Measurements from ENCODE around the gene ETV2. TPM values are rescaled to one million over a fixed set of nuclear protein-coding genes. Genes with fewer than 3 reads are reported as not detected.

The ETV2 gene
- polyA plus RNA-seq, 2 of the 4 experiments (the other 2 are of a cell fraction), result 0.36 to 1.3 TPM

DNA sequence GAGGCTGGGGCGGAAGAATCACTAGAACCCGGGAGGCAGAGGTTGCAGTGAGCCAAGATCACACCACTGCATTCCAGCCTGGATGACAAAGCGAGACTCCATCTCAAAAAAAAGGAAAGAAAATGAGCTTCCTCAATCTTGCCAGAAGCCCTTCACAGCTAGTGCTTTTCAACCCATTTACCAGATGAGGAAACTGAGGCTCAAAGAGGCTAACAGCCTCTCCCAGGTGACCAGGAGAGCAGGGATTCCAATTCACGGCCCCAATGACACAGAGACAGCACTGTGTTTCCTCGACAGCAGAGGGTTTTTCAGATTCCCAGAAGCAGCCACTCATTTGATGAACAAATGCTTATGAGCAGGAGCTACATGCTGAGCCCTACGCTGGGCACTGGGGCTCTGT is 28.0 kb downstream of the ETV2 start:
- Histone ChIP-seq H3K4me2 (no peak overlapping the region), H3K4me1 (no peaks in the 10 kb centered on the region), H3K4me3 (no peak overlapping the region), H3K9me3 (no peaks in the 10 kb centered on the region), H3K27ac (no peak overlapping the region)
- ChIA-PET POLR2A (interaction anchor here (1.2 kb wide), 2 partner anchors 9 to 22 kb away, joined by 4 to 6 read pairs; partner anchors contain the start of gene COX6B1), CTCF (interaction anchor here (0.6 to 1.8 kb wide), 8 partner anchors 8 to 1754 kb away, joined by 3 to 5 read pairs (median 3); no protein-coding TSS in a partner anchor)
- ATAC-seq (no peak), FAIRE-seq (no peak), DNase-seq (ENCODE audit: low read depth in 1 of 2, low spot score in 1 of 2) (no peak)
- 36% methylated on average over 6 of the region's 6 CpGs for WGBS (ENCODE audit: missing lambda C conversion rate)
- TF ChIP-seq RCOR1 (IDR thresholded peaks at IDR 0.05; ENCODE audit: low read depth, low read length) (no peak), HEYL (CRISPR knock-in tag; IDR thresholded peaks at IDR 0.05) (no peak), POLR2AphosphoS2 (conservative IDR thresholded peaks at IDR 0.05; ENCODE audit: low read length) (no peak), RAD21 (conservative IDR thresholded peaks at IDR 0.05 in 1 of 2, IDR thresholded peaks at IDR 0.05 in 1 of 2) (no peak), CEBPB (IDR thresholded peaks at IDR 0.05) (no peak), ZSCAN20 (CRISPR knock-in tag; IDR thresholded peaks at IDR 0.05) (no peak), POLR2A (IDR thresholded peaks at IDR 0.05; ENCODE audit: low read length) (no peak), HES2 (IDR thresholded peaks at IDR 0.05) (no peak)
- TF ChIP-seq, protein P1, sequence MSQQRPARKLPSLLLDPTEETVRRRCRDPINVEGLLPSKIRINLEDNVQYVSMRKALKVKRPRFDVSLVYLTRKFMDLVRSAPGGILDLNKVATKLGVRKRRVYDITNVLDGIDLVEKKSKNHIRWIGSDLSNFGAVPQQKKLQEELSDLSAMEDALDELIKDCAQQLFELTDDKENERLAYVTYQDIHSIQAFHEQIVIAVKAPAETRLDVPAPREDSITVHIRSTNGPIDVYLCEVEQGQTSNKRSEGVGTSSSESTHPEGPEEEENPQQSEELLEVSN (IDR thresholded peaks at IDR 0.05; ENCODE audit: borderline replicate concordance, low read depth), result no peak

DNA sequence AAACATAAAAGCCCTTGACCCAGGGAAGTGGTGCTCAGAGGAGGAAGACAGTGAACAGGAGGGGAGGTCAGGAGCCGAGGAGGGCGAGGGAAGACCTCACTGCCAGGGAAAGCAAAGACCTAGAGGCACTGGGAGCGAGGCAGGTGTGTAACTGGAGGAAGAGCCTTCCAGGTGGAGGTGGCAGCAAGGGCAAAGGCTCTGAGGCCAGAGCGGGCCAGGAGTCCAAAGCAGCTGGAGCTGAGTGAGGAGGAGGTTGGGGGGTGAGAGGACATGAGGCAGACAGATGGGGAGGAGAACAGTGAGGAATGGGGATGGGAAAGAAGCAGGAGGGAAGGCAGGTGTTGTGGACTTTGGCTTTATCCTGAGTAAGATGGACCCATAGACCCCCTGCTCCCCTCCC is 28.4 kb downstream of the ETV2 start:
- WGBS (ENCODE audit: missing lambda C conversion rate), result 39% methylated on average over 4 of the region's 4 CpGs
- TF ChIP-seq POLR2A (IDR thresholded peaks at IDR 0.05; ENCODE audit: low read length) (no peak), JUN (IDR thresholded peaks at IDR 0.05) (0 out of 5 replicates have a peak, but pooled peaks of 1 of the 2 experiments have one; percentile 16)
- ChIA-PET POLR2A (interaction anchor here (1.2 kb wide), 2 partner anchors 9 to 22 kb away, joined by 4 to 6 read pairs; partner anchors contain the start of gene COX6B1), CTCF (interaction anchor here (0.6 to 1.8 kb wide), 10 partner anchors 8 to 1754 kb away, joined by 3 to 5 read pairs (median 3); no protein-coding TSS in a partner anchor)
- Histone ChIP-seq H3K4me1 (no peaks in the 10 kb centered on the region), H3K27ac (no peak overlapping the region), H3K9me3 (no peaks in the 10 kb centered on the region), H3K4me3 (no peak overlapping the region), H3K4me2 (no peak overlapping the region)
- ATAC-seq (no peak), DNase-seq (ENCODE audit: low read depth in 1 of 2, low spot score in 1 of 2) (no peak), FAIRE-seq (no peak)

- no peak for FAIRE-seq
Measured at GRCh38 chr19:35670686-35671085, 29.1 kb downstream of the ETV2 start.

More at GRCh38 chr19:35670686-35671085, 29.1 kb downstream of the ETV2 start:
- ChIA-PET CTCF (interaction anchor here (0.9 to 3.0 kb wide), 6 partner anchors 13 to 122 kb away, joined by 3 to 10 read pairs (median 3); no protein-coding TSS in a partner anchor), POLR2A (no interaction called here)
- H3K4me3 ChIP-seq, result no peak overlapping the region
- no peaks in the 10 kb centered on the region for H3K9me3 ChIP-seq
- no peak overlapping the region for H3K4me2 ChIP-seq
- no peak for DNase-seq (ENCODE audit: low read depth in 1 of 2, low spot score in 1 of 2)
- H3K27ac ChIP-seq, result no peak overlapping the region
- no peak for ATAC-seq
- 50% methylated on average over 1 of the region's 1 CpG for WGBS (ENCODE audit: missing lambda C conversion rate)
- no peak for TF ChIP-seq ATOH8 (CRISPR knock-in tag; IDR thresholded peaks at IDR 0.05; ENCODE audit: low read depth)
- TF ChIP-seq HDAC2 (IDR thresholded peaks at IDR 0.05), result no peak
- no peak for TF ChIP-seq KDM1A (IDR thresholded peaks at IDR 0.05; ENCODE audit: low read depth)
- TF ChIP-seq NFE2L2 (conservative IDR thresholded peaks at IDR 0.05; ENCODE audit: low read length), result no peak
- no peak for TF ChIP-seq HEYL (CRISPR knock-in tag; IDR thresholded peaks at IDR 0.05)
- TF ChIP-seq BHLHE40 (IDR thresholded peaks at IDR 0.05; ENCODE audit: low read depth, low read length), result no peak
- TF ChIP-seq GATA3 (IDR thresholded peaks at IDR 0.05; ENCODE audit: borderline replicate concordance), result no peak
- no peak for TF ChIP-seq NPAS2 (CRISPR knock-in tag; IDR thresholded peaks at IDR 0.05; ENCODE audit: borderline replicate concordance)
- no peak for TF ChIP-seq SMC3 (IDR thresholded peaks at IDR 0.05)
- no peak for TF ChIP-seq FOSL2 (IDR thresholded peaks at IDR 0.05)
- TF ChIP-seq FOSL2 (CRISPR knock-in tag; IDR thresholded peaks at IDR 0.05), result no peak
- TF ChIP-seq SREBF2 (IDR thresholded peaks at IDR 0.05), result no peak
- no peak for TF ChIP-seq BCL3 (IDR thresholded peaks at IDR 0.05)
- TF ChIP-seq CBX2 (IDR thresholded peaks at IDR 0.05; ENCODE audit: borderline replicate concordance, low read depth), result no peak
- TF ChIP-seq, protein P2, sequence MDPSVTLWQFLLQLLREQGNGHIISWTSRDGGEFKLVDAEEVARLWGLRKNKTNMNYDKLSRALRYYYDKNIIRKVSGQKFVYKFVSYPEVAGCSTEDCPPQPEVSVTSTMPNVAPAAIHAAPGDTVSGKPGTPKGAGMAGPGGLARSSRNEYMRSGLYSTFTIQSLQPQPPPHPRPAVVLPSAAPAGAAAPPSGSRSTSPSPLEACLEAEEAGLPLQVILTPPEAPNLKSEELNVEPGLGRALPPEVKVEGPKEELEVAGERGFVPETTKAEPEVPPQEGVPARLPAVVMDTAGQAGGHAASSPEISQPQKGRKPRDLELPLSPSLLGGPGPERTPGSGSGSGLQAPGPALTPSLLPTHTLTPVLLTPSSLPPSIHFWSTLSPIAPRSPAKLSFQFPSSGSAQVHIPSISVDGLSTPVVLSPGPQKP (IDR thresholded peaks at IDR 0.05; ENCODE audit: low read depth, low read length), result no peak
- TF ChIP-seq PHF8 (IDR thresholded peaks at IDR 0.05; ENCODE audit: borderline replicate concordance, low read depth), result no peak
- TF ChIP-seq POLR2AphosphoS2 (conservative IDR thresholded peaks at IDR 0.05; ENCODE audit: low read length), result no peak
- TF ChIP-seq, protein P3, sequence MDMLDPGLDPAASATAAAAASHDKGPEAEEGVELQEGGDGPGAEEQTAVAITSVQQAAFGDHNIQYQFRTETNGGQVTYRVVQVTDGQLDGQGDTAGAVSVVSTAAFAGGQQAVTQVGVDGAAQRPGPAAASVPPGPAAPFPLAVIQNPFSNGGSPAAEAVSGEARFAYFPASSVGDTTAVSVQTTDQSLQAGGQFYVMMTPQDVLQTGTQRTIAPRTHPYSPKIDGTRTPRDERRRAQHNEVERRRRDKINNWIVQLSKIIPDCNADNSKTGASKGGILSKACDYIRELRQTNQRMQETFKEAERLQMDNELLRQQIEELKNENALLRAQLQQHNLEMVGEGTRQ (IDR thresholded peaks at IDR 0.05), result no peak
- no peaks in the 10 kb centered on the region for H3K4me1 ChIP-seq

All from A549 (cell line).